Right ventricle myocardium inferior (tissue), 1 donor: Measurements from ENCODE around the gene SCTR. TPM values are rescaled to one million over a fixed set of nuclear protein-coding genes. Genes with fewer than 3 reads are reported as not detected.

ENCODE experiments used
- ATAC-seq: fragments of 200-7000 bp; cut with Tn5 transposase; one replicate; pipeline ENCODE4 v1.9.1; 2020; ENCODE audit warnings: mild to moderate bottlenecking, moderate library complexity
- DNase-seq: peaks from one replicate; pipeline ENCODE4 v3.0.0; 2021; ENCODE audit errors: missing footprints
- intact Hi-C: fragments of 100-400 bp; cut with DNase I; formaldehyde crosslinking; loops from one replicate; pipeline ENCODE4 v1.11.0; 2022
- long read RNA-seq: library from polyadenylated mRNA; unstranded; transcript quantifications from one replicate; pipeline ENCODE4 v2.0.0, GENCODE V29; 2021
- total RNA-seq: library from RNA; stranded (reverse); fragmentation: NEBNext Ultra II Directional; extraction: Animal tissue kit (Norgen Biotek cat#: 25700); gene quantifications from one replicate; pipeline ENCODE4 v1.2.1, GENCODE V29; 2021
- donor health status: DM: no; HTN: yes; CAD: no; lungs with severe emphysema.

SCTR gene
- total RNA-seq: 0.41 TPM
- long read RNA-seq: 0 reads

- intact Hi-C loops: loop anchor here (10.0 kb wide), 1 partner anchor 121 kb away; no protein-coding TSS in a partner anchor
- ATAC-seq: no peak
- no peak for DNase-seq
These were observed at the start of gene SCTR for GRCh38 chr2:119523952-119524694. Gene SCTR, minus strand, starts transcription at chr2:119524483. Its CDS starts 257 bp downstream, at chr2:119524226.

GRCh38 chr2:119567292-119567691, 43.0 kb upstream of the SCTR start:
- ATAC-seq: no peak
- DNase-seq: no peak
- intact Hi-C loops: no loop called here

GRCh38 chr2:119565481-119565880, 41.2 kb upstream of the SCTR start:
- no peak for ATAC-seq
- intact Hi-C loops: no loop called here

GRCh38 chr2:119553687-119554344, 29.5 kb upstream of the SCTR start:
- intact Hi-C loops: no loop called here
- ATAC-seq: no peak
- DNase-seq: no peak

More at GRCh38 chr2:119565481-119565880, 41.2 kb upstream of the SCTR start:
- no peak for DNase-seq

- no peak for DNase-seq
- ATAC-seq: no peak
- intact Hi-C loops: no loop called here
These were observed 28.6 kb upstream of the SCTR start for GRCh38 chr2:119552902-119553301.

GRCh38 chr2:119550856-119551255, 26.6 kb upstream of the SCTR start:
- intact Hi-C loops: no loop called here
- DNase-seq: no peak
- no peak for ATAC-seq

- intact Hi-C loops: no loop called here
- DNase-seq (no peak), ATAC-seq (no peak)
These were observed 26.1 kb upstream of the SCTR start for GRCh38 chr2:119550346-119550745.

- DNase-seq (no peak), ATAC-seq (no peak)
- intact Hi-C loops: no loop called here
These were observed 25.0 kb upstream of the SCTR start for GRCh38 chr2:119549241-119549640.

GRCh38 chr2:119548516-119549120, 24.3 kb upstream of the SCTR start:
- DNase-seq: no peak
- no peak for ATAC-seq
- intact Hi-C loops: no loop called here

- intact Hi-C loops: no loop called here
- no peak for ATAC-seq
- DNase-seq: no peak
These were observed 22.1 kb upstream of the SCTR start for GRCh38 chr2:119546447-119546767.

- intact Hi-C loops: no loop called here
- no peak for DNase-seq
- ATAC-seq: no peak
These were observed 21.6 kb upstream of the SCTR start for GRCh38 chr2:119545754-119546446.

GRCh38 chr2:119544939-119545475, 20.7 kb upstream of the SCTR start:
- DNase-seq: no peak
- intact Hi-C loops: no loop called here
- no peak for ATAC-seq

- intact Hi-C loops: no loop called here
- peak; percentile 92 for ATAC-seq
- DNase-seq: no peak
These were observed 20.0 kb upstream of the SCTR start, which contains the start of gene CFAP221 for GRCh38 chr2:119544075-119544938. Gene CFAP221, plus strand, starts transcription at chr2:119544449. Its CDS starts 1,683 bp downstream, at chr2:119546132.

- intact Hi-C loops: no loop called here
- DNase-seq (no peak), ATAC-seq (no peak)
These were observed 17.2 kb upstream of the SCTR start for GRCh38 chr2:119541476-119541875.

- intact Hi-C loops: no loop called here
- DNase-seq (no peak), ATAC-seq (no peak)
These were observed 13.5 kb upstream of the SCTR start for GRCh38 chr2:119537792-119538191.

- intact Hi-C loops: no loop called here
- DNase-seq (no peak), ATAC-seq (no peak)
These were observed 12.4 kb upstream of the SCTR start for GRCh38 chr2:119536707-119537106.

GRCh38 chr2:119536211-119536610, 11.9 kb upstream of the SCTR start:
- intact Hi-C loops: no loop called here
- DNase-seq (no peak), ATAC-seq (no peak)

GRCh38 chr2:119533560-119533959, 9.3 kb upstream of the SCTR start:
- intact Hi-C loops: no loop called here
- ATAC-seq (no peak), DNase-seq (no peak)
